Upper lobe of left lung (tissue), 6 donors: ENCODE measurements around the gene ITGA11. TPM values are rescaled to one million over a fixed set of nuclear protein-coding genes. Genes with fewer than 3 reads are reported as not detected.

Experiments
- ATAC-seq, 2 donors: fragments of 200-7000 bp; cut with Tn5 transposase; one replicate each; pipeline ENCODE4 v1.9.1; 2022; ENCODE audit warnings: mild to moderate bottlenecking in 2 of 2, moderate library complexity in 2 of 2; ENCODE audit not compliant: low FRiP score in 2 of 2
- DNase-seq, 2 donors: peaks; one replicate each; pipeline ENCODE4 v3.0.0-alpha.2; 2019 to 2020
- H3K27ac ChIP-seq, 4 donors: fragments of 200-600 bp; sonication (generic); one replicate each; pipeline ENCODE4 v1.5.1; 2016 to 2019
- H3K27me3 ChIP-seq, 4 donors: fragments of 200-600 bp; sonication (generic); one replicate each; pipeline ENCODE4 v1.5.1; 2017 to 2019
- H3K36me3 ChIP-seq, 4 donors: fragments of 200-600 bp; sonication (generic); one replicate each; pipeline ENCODE4 v1.5.1; 2016 to 2019
- H3K4me1 ChIP-seq, 4 donors: fragments of 200-600 bp; sonication (generic); one replicate each; pipeline ENCODE4 v1.5.1; 2018 to 2019
- H3K4me3 ChIP-seq, 4 donors: fragments of 200-600 bp; sonication (generic); one replicate each; pipeline ENCODE4 v1.5.1; 2017 to 2019; ENCODE audit warnings: mild to moderate bottlenecking in 2 of 4, moderate library complexity in 1 of 4
- H3K9me3 ChIP-seq, 4 donors: fragments of 200-600 bp; sonication (generic); one replicate each; pipeline ENCODE4 v1.5.1; 2018 to 2019
- EP300 ChIP-seq, 4 donors: sonication (generic); formaldehyde crosslinking; IDR thresholded peaks; one replicate each; pipeline ENCODE4 v1.5.1; 2017; ENCODE audit warnings: antibody characterized with exemption in 4 of 4, control low read depth in 2 of 4
- POLR2A ChIP-seq, 4 donors: fragments of 450-650 bp; IDR thresholded peaks; one replicate each; pipeline ENCODE4 v1.5.1; 2016 to 2017; ENCODE audit warnings: antibody characterized with exemption in 4 of 4, mild to moderate bottlenecking in 2 of 4
- POLR2AphosphoS5 ChIP-seq, 2 donors: sonication (generic); formaldehyde crosslinking; IDR thresholded peaks; one replicate each; pipeline ENCODE4 v1.5.1; 2017; ENCODE audit warnings: antibody characterized with exemption in 2 of 2
- WGBS, 2 donors: methylation state at CpG; one replicate each; pipeline ENCODE4 v1.1.5; 2017 to 2018; 5-methylcytosine and 5-hydroxymethylcytosine counted together
- total RNA-seq, 6 donors: library from RNA; depleted of rRNA in 4 of 6; stranded (reverse); fragments of >200 nt in 4 of 6; gene quantifications; one replicate each; pipeline versions ENCODE4 v1.1.0 to v1.2.1, GENCODE V29; 2016 to 2021
- TF ChIP-seq, protein P1 (sequence below), 6 experiments: fragments of 450-650 bp in 4 of 6; fragments of 200-600 bp in 2 of 6; sonication (generic) in 2 of 6; IDR thresholded peaks; one replicate each; pipeline ENCODE4 v1.5.1; 2016 to 2019; ENCODE audit warnings: antibody characterized with exemption in 6 of 6
- donor health status: DM: no; HTN: no; CAD: no; lungs with moderate emphysema.
- donor health status: DM: no; HTN: yes; CAD: no; lungs with severe emphysema.

ITGA11 gene, protein sequence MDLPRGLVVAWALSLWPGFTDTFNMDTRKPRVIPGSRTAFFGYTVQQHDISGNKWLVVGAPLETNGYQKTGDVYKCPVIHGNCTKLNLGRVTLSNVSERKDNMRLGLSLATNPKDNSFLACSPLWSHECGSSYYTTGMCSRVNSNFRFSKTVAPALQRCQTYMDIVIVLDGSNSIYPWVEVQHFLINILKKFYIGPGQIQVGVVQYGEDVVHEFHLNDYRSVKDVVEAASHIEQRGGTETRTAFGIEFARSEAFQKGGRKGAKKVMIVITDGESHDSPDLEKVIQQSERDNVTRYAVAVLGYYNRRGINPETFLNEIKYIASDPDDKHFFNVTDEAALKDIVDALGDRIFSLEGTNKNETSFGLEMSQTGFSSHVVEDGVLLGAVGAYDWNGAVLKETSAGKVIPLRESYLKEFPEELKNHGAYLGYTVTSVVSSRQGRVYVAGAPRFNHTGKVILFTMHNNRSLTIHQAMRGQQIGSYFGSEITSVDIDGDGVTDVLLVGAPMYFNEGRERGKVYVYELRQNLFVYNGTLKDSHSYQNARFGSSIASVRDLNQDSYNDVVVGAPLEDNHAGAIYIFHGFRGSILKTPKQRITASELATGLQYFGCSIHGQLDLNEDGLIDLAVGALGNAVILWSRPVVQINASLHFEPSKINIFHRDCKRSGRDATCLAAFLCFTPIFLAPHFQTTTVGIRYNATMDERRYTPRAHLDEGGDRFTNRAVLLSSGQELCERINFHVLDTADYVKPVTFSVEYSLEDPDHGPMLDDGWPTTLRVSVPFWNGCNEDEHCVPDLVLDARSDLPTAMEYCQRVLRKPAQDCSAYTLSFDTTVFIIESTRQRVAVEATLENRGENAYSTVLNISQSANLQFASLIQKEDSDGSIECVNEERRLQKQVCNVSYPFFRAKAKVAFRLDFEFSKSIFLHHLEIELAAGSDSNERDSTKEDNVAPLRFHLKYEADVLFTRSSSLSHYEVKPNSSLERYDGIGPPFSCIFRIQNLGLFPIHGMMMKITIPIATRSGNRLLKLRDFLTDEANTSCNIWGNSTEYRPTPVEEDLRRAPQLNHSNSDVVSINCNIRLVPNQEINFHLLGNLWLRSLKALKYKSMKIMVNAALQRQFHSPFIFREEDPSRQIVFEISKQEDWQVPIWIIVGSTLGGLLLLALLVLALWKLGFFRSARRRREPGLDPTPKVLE
- total RNA-seq = 1 to 10 TPM in 5 of 6 donors, under 1 TPM in 1; 0.49 to 6.9 (median 1.4) TPM

DNA sequence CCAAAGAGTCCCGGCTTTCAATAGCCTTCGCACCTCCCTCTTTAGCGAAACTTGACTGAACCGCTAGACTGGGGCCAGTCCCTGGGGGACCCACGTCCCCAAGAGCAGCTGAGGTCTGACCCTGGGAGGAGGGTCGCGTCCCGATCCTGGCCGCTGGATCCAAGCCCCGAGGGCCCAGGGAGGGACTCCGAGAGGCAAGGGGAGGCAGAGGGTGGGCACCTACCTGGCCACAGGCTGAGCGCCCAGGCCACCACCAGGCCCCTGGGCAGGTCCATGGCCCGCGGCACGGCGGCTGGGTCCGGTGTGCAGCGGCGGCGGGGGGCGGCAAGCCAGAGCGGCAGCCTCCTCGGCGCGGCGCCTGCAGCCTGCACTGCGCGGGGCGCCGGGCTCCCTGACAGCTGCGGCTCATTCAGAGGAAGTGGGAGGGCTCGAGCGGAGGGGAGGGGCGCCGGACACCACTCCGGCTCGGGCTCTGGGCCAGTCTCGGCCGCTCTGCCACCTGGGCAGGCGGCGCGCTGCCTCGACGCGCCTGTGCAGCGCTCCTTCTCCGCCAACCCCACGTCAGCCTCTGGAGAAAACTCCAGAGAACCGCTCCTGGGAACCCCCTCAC is at the start of gene ITGA11:
TSS of gene ITGA11 (minus strand) at position 372 of the 610 bp plus-strand sequence. CDS start at position 275, 97 bp downstream.
- peak within 1 kb of the TSS in 1 of 4 donors; percentile 14 for H3K27ac ChIP-seq
- WGBS, 2 donors = 0 to 1% methylated on average over 5 to 15 of the region's 49 CpGs
- peaks cover 15 to 18% (median 17%) of the 10 kb centered on the region in 4 donors for H3K4me1 ChIP-seq

DNA sequence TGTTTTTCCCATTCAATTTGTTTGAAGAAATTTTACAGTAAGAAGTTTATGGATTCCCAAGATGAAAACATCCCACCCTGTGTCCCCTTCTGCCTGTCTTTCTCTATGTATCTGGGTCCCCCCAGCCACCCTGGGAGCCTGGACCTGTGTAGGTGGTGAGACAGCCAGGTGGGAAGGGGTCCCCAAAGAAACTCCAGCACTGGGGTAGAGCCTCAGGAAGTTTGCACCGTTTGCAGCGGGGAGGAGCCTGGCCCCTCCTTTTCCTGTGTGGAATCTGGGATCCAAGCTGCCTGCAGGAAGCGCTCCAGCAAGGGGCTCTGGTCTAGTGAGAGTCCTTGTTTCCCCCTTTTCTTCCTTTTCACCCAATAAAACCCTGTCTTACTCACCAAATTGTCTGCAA is 49.4 kb upstream of the ITGA11 start:
- H3K27me3 ChIP-seq = no peaks in the 10 kb centered on the region
- no peak for DNase-seq
- H3K36me3 ChIP-seq = no peaks in the 10 kb centered on the region
- ATAC-seq = no peak
- TF ChIP-seq POLR2AphosphoS5 (IDR thresholded peaks at IDR 0.05) = no peak
- TF ChIP-seq, protein P1, sequence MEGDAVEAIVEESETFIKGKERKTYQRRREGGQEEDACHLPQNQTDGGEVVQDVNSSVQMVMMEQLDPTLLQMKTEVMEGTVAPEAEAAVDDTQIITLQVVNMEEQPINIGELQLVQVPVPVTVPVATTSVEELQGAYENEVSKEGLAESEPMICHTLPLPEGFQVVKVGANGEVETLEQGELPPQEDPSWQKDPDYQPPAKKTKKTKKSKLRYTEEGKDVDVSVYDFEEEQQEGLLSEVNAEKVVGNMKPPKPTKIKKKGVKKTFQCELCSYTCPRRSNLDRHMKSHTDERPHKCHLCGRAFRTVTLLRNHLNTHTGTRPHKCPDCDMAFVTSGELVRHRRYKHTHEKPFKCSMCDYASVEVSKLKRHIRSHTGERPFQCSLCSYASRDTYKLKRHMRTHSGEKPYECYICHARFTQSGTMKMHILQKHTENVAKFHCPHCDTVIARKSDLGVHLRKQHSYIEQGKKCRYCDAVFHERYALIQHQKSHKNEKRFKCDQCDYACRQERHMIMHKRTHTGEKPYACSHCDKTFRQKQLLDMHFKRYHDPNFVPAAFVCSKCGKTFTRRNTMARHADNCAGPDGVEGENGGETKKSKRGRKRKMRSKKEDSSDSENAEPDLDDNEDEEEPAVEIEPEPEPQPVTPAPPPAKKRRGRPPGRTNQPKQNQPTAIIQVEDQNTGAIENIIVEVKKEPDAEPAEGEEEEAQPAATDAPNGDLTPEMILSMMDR (IDR thresholded peaks at IDR 0.05) = no peak
- TF ChIP-seq POLR2A (IDR thresholded peaks at IDR 0.05) = no peak
- no peak for TF ChIP-seq EP300 (IDR thresholded peaks at IDR 0.05)
- H3K9me3 ChIP-seq = no peaks in the 10 kb centered on the region
- WGBS, 2 donors = 63 to 65% methylated on average over 3 of the region's 3 CpGs
- H3K4me3 ChIP-seq = no peak overlapping the region
- no peak overlapping the region for H3K27ac ChIP-seq
- no peaks in the 10 kb centered on the region for H3K4me1 ChIP-seq

More for the DNA sequence above, at the start of gene ITGA11:
- H3K4me3 ChIP-seq = peak within 1 kb of the TSS; percentile 28 to 47 (median 37)
- no peaks in the 10 kb centered on the region for H3K9me3 ChIP-seq
- TF ChIP-seq POLR2AphosphoS5 (IDR thresholded peaks at IDR 0.05) (no peak), POLR2A (IDR thresholded peaks at IDR 0.05) (no peak), EP300 (IDR thresholded peaks at IDR 0.05) (no peak)
- TF ChIP-seq, protein P1 (IDR thresholded peaks at IDR 0.05) = no peak
- peaks cover 0 to 26% (median 12%) of the 10 kb centered on the region in 4 donors for H3K27me3 ChIP-seq
- no peaks in the 10 kb centered on the region for H3K36me3 ChIP-seq
- ATAC-seq = peak; percentile 72 to 89
- peak; percentile 53 to 90 for DNase-seq

DNA sequence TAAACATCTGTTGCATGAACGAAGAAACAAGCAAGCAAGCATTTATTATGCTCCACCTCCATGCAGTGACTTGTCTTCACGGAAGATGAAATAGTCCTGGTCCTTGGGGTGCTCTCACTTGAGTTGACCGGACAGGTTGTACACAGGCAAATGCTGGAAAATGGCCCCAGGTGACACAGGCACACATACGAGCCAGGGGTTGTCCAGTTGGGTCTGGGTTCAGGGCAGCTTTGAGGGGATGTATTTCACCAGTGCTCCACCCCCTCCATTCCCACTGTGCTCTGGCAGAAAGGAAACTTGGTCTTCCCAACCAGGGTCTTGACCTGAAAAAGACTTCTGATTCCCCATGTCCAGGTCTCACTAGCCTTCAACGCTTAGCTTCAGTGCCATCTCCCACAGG is 48.3 kb upstream of the ITGA11 start:
- TF ChIP-seq POLR2A (IDR thresholded peaks at IDR 0.05) (no peak), EP300 (IDR thresholded peaks at IDR 0.05) (no peak), POLR2AphosphoS5 (IDR thresholded peaks at IDR 0.05) (no peak)
- TF ChIP-seq, protein P1 (IDR thresholded peaks at IDR 0.05) = no peak
- Histone ChIP-seq H3K27me3 (no peaks in the 10 kb centered on the region), H3K27ac (no peak overlapping the region), H3K4me3 (no peak overlapping the region), H3K9me3 (no peaks in the 10 kb centered on the region), H3K4me1 (no peaks in the 10 kb centered on the region), H3K36me3 (no peaks in the 10 kb centered on the region)
- 73 to 95% methylated on average over 5 of the region's 5 CpGs for WGBS, 2 donors
- ATAC-seq (no peak), DNase-seq (no peak)

DNA sequence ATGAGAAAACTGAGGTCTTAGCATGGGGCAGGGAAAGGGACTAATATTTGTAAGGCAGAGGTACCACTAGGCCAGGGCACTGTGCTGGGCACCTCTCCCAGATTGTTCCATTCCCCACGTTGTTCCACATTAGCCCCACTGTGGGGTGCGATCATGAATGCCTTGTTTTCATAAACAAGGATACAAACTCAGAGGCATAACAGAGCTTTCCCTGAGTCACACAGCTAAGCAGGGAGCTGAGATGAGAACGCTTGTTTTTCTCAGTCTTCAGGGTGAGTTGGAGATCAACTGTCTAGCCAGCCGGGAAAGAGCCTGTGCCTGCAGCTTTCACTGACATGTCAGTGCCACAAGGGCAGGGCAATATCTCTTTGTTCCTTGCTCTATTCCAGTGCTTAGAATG is 47.9 kb upstream of the ITGA11 start:
- no peak overlapping the region for H3K27ac ChIP-seq
- H3K4me3 ChIP-seq = no peak overlapping the region
- TF ChIP-seq EP300 (IDR thresholded peaks at IDR 0.05) (no peak), POLR2AphosphoS5 (IDR thresholded peaks at IDR 0.05) (no peak), POLR2A (IDR thresholded peaks at IDR 0.05) (no peak)
- TF ChIP-seq, protein P1 (IDR thresholded peaks at IDR 0.05) = no peak
- H3K27me3 ChIP-seq = no peaks in the 10 kb centered on the region
- WGBS, 2 donors = 84 to 85% methylated on average over 4 of the region's 4 CpGs
- no peaks in the 10 kb centered on the region for H3K36me3 ChIP-seq
- H3K9me3 ChIP-seq = no peaks in the 10 kb centered on the region
- DNase-seq (no peak), ATAC-seq (peak in 1 of 2 donors; percentile 33)
- no peaks in the 10 kb centered on the region for H3K4me1 ChIP-seq
